ENCODE measurements around the gene KCNK1. TPM values are rescaled to one million over a fixed set of nuclear protein-coding genes. Genes with fewer than 3 reads are reported as not detected.

KCNK1 gene
- total and polyA plus RNA-seq, 2 of the 4 experiments (the other 2 are of a cell fraction), result 0.90 to 1.6 TPM

DNA sequence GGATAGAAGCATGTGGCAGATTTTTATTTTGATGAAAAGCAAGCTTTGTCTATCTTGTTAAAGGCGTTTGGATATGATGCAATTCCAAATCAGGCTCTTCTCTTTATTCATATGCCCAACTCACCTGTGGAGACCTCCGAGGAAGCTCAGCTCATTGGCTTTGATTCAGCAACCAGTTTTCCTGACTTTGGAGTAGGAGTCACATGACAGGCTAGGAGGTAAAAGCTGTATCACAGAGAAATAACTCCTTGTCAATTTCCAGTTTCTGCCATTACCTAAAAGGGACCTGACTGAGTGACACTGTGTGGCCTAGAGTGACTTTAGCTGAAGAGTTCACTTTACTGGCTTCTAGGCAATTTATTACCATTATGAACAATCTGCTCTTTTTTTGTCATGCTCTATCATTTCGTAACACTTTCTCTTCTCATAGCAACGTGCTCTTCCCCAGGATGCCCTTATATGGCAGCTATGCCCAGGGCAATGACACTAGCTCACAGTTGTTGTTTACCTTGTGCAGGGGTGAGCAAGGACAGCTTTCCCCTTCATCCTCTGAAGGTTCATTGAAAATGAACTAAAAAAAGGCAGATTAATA is 107.2 kb downstream of the KCNK1 start:
- no peak overlapping the region for H2BK15ac ChIP-seq (ENCODE audit: low read depth, low read length)
- intact Hi-C loops (cut with micrococcal nuclease) (no loop called here), dilution Hi-C loops (cut with HindIII; ENCODE audit: low sequenced_read_pairs, unreplicated experiment) (no loop called here), in situ Hi-C loops (cut with MboI; ENCODE audit: low sequenced_read_pairs) (no loop called here)
- no peak overlapping the region for H2AFZ ChIP-seq (replicated peaks; ENCODE audit: low read length, poor library complexity)
- no peak overlapping the region for H3K4me2 ChIP-seq (ENCODE audit: low read depth, low read length)
- H2AK5ac ChIP-seq (ENCODE audit: low read depth, low read length), result no peak overlapping the region
- ChIA-PET POLR2A (ENCODE audit: unreplicated experiment) (no interaction called here), CTCF (no interaction called here)
- TF ChIP-seq CTCF (conservative IDR thresholded peaks at IDR 0.05; ENCODE audit: low read depth, low read length), result no peak
- no peak for TF ChIP-seq MAZ (IDR thresholded peaks at IDR 0.05; ENCODE audit: borderline replicate concordance, low read depth, low read length)
- TF ChIP-seq CHD1 (IDR thresholded peaks at IDR 0.05; ENCODE audit: low read depth, low read length), result no peak
- TF ChIP-seq FOS (IDR thresholded peaks at IDR 0.05; ENCODE audit: low read depth, low read length), result no peak
- no peak for TF ChIP-seq CEBPB (IDR thresholded peaks at IDR 0.05; ENCODE audit: low read depth, low read length)
- no peak for TF ChIP-seq RAD21 (IDR thresholded peaks at IDR 0.05; ENCODE audit: low read length)
- TF ChIP-seq MXI1 (IDR thresholded peaks at IDR 0.05; ENCODE audit: borderline replicate concordance, low read depth, low read length), result no peak
- no peak for TF ChIP-seq BHLHE40 (IDR thresholded peaks at IDR 0.05; ENCODE audit: low read depth, low read length)
- TF ChIP-seq, protein P1, sequence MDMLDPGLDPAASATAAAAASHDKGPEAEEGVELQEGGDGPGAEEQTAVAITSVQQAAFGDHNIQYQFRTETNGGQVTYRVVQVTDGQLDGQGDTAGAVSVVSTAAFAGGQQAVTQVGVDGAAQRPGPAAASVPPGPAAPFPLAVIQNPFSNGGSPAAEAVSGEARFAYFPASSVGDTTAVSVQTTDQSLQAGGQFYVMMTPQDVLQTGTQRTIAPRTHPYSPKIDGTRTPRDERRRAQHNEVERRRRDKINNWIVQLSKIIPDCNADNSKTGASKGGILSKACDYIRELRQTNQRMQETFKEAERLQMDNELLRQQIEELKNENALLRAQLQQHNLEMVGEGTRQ (IDR thresholded peaks at IDR 0.05; ENCODE audit: low read depth, low read length), result no peak
- TF ChIP-seq, protein P2, sequence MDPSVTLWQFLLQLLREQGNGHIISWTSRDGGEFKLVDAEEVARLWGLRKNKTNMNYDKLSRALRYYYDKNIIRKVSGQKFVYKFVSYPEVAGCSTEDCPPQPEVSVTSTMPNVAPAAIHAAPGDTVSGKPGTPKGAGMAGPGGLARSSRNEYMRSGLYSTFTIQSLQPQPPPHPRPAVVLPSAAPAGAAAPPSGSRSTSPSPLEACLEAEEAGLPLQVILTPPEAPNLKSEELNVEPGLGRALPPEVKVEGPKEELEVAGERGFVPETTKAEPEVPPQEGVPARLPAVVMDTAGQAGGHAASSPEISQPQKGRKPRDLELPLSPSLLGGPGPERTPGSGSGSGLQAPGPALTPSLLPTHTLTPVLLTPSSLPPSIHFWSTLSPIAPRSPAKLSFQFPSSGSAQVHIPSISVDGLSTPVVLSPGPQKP (IDR thresholded peaks at IDR 0.05; ENCODE audit: borderline replicate concordance, low read depth, low read length), result no peak
- no peak for TF ChIP-seq MAFK (IDR thresholded peaks at IDR 0.05; ENCODE audit: low read depth, low read length)
- no peak for TF ChIP-seq NFE2L2 (IDR thresholded peaks at IDR 0.05; ENCODE audit: low read depth, low read length)
- TF ChIP-seq SMC3 (IDR thresholded peaks at IDR 0.05; ENCODE audit: low read depth, low read length), result no peak
- no peak for TF ChIP-seq RCOR1 (IDR thresholded peaks at IDR 0.05; ENCODE audit: insufficient replicate concordance, low read length)
- no peaks in the 10 kb centered on the region for H3K79me1 ChIP-seq (ENCODE audit: low read depth in 1 of 2, low read length in 2 of 2)
- no peak overlapping the region for H2BK20ac ChIP-seq (ENCODE audit: low read depth, low read length)
- no peak overlapping the region for H4K91ac ChIP-seq (ENCODE audit: insufficient read depth, low read depth, low read length)
- no peak overlapping the region for H3K56ac ChIP-seq (ENCODE audit: extremely low read depth, insufficient read depth, low read length)
- ATAC-seq (ENCODE audit: low read depth), result no peak
- DNase-seq, result no peak
- H3K4me3 ChIP-seq (ENCODE audit: insufficient read depth, low read depth, low read length), result no peak overlapping the region
- H3K4me1 ChIP-seq (ENCODE audit: control insufficient read depth, insufficient read depth, low read length), result no peaks in the 10 kb centered on the region
- no peak overlapping the region for H2AK9ac ChIP-seq (replicated peaks; ENCODE audit: low read depth, low read length, poor library complexity)
- no CpG with 5 or more reads among the region's 4 CpGs for WGBS, 2 experiments (ENCODE audit: extremely low coverage in 2 of 2, insufficient read length in 1 of 2)
- no peak overlapping the region for H3K14ac ChIP-seq (replicated peaks; ENCODE audit: low read depth, low read length)
- no peaks in the 10 kb centered on the region for H3K27me3 ChIP-seq (ENCODE audit: control insufficient read depth, insufficient read depth, low read length)
- no peak overlapping the region for H3K27ac ChIP-seq (ENCODE audit: insufficient read depth, low read length)
- no peaks in the 10 kb centered on the region for H4K20me1 ChIP-seq (ENCODE audit: insufficient read depth, low read length)
- H3K23ac ChIP-seq (ENCODE audit: low read depth, low read length), result no peak overlapping the region
- peaks cover 11% of the 10 kb centered on the region for H3K9me3 ChIP-seq (ENCODE audit: control insufficient read depth, insufficient read depth, low read length)
- no peaks in the 10 kb centered on the region for H3K9me1 ChIP-seq (ENCODE audit: insufficient read depth, low read length)
- H4K8ac ChIP-seq (ENCODE audit: low read depth in 2 of 2, low read length in 2 of 2), result no peak overlapping the region
- no peak overlapping the region for H2BK120ac ChIP-seq (ENCODE audit: low read depth, low read length)
- no peak overlapping the region for H2BK5ac ChIP-seq (ENCODE audit: low read depth, low read length, poor library complexity, severe bottlenecking)
- H4K5ac ChIP-seq (ENCODE audit: low read depth, low read length), result no peak overlapping the region
- no peak overlapping the region for H3K4ac ChIP-seq (ENCODE audit: low read depth, low read length)
- no peak overlapping the region for H3K18ac ChIP-seq (ENCODE audit: low read depth, low read length)
- no peaks in the 10 kb centered on the region for H3K36me3 ChIP-seq (ENCODE audit: control insufficient read depth, insufficient read depth, low read length)
- no TSS peak for BruUV-seq (replicated peaks)
- no peak overlapping the region for H3K9ac ChIP-seq (ENCODE audit: low read depth, low read length)

All from IMR-90 (cell line).